IMR-90 (cell line): Measurements from ENCODE around the gene CFAP92.

Source experiments
- BHLHE40 ChIP-seq: fragments of 150-350 bp; IDR thresholded peaks from 2 replicates; pipeline ENCODE4 v1.6.1; 2016; ENCODE audit warnings: mild to moderate bottlenecking, low read depth, low read length
- CEBPB ChIP-seq: IDR thresholded peaks from 2 replicates; pipeline ENCODE4 v1.6.1; 2012; ENCODE audit warnings: low read depth, low read length, improper control_type of control experiment
- CHD1 ChIP-seq: IDR thresholded peaks from 2 replicates; pipeline ENCODE4 v1.6.1; 2012; ENCODE audit warnings: low read depth, low read length, improper control_type of control experiment
- FOS ChIP-seq: fragments of 150-350 bp; IDR thresholded peaks from 2 replicates; pipeline ENCODE4 v1.6.1; 2016; ENCODE audit warnings: low read depth, low read length
- MAFK ChIP-seq: IDR thresholded peaks from 2 replicates; pipeline ENCODE4 v1.6.1; 2012; ENCODE audit warnings: low read depth, low read length, improper control_type of control experiment
- MAZ ChIP-seq: IDR thresholded peaks from 2 replicates; pipeline ENCODE4 v1.6.1; 2012; ENCODE audit warnings: low read depth, mild to moderate bottlenecking, low read length, improper control_type of control experiment, moderate library complexity, borderline replicate concordance
- MXI1 ChIP-seq: IDR thresholded peaks from 2 replicates; pipeline ENCODE4 v1.6.1; 2012; ENCODE audit warnings: low read depth, mild to moderate bottlenecking, low read length, moderate library complexity, borderline replicate concordance
- NFE2L2 ChIP-seq: fragments of 150-350 bp; IDR thresholded peaks from 2 replicates; pipeline ENCODE4 v1.6.1; 2016; ENCODE audit warnings: low read depth, mild to moderate bottlenecking, low read length
- POLR2A ChIP-seq: IDR thresholded peaks from 2 replicates; pipeline ENCODE4 v1.6.1; 2012; ENCODE audit warnings: mild to moderate bottlenecking, low read depth, low read length
- RAD21 ChIP-seq: IDR thresholded peaks from 2 replicates; pipeline ENCODE4 v1.6.1; 2012; ENCODE audit warnings: low read length, improper control_type of control experiment
- RFX5 ChIP-seq: IDR thresholded peaks from 2 replicates; pipeline ENCODE4 v1.8.0; 2012; ENCODE audit warnings: low read depth, mild to moderate bottlenecking, low read length, moderate library complexity
- TF ChIP-seq, protein P1 (sequence below): conservative IDR thresholded peaks from 2 replicates; pipeline ENCODE4 v1.5.1; 2012; ENCODE audit warnings: mild to moderate bottlenecking, low read depth, low read length, improper control_type of control experiment
- TF ChIP-seq, protein P2 (sequence below): fragments of 150-350 bp; IDR thresholded peaks from 2 replicates; pipeline ENCODE4 v1.6.1; 2016; ENCODE audit warnings: low read depth, mild to moderate bottlenecking, low read length, moderate library complexity, borderline replicate concordance

DNA sequence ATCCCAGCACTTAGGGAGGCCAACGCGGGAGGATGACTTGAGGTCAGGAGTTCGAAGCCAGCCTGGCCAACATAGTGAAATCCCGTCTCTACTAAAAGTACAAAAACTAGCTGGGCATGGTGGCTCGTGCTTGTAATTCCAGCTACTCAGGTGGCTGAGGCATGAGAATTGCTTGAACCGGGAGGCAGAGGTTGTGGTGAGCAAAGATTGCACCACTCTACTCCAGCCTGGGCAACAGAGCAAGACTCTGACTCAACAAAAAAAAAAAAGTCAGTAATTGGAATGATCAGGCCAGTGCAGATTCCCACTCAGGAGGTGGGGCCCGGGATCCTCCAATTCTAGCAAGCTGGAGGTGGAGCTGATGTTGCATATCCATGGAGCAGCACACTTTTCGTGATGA, 5.6 kb downstream of the CFAP92 start:
- TF ChIP-seq, protein P1, sequence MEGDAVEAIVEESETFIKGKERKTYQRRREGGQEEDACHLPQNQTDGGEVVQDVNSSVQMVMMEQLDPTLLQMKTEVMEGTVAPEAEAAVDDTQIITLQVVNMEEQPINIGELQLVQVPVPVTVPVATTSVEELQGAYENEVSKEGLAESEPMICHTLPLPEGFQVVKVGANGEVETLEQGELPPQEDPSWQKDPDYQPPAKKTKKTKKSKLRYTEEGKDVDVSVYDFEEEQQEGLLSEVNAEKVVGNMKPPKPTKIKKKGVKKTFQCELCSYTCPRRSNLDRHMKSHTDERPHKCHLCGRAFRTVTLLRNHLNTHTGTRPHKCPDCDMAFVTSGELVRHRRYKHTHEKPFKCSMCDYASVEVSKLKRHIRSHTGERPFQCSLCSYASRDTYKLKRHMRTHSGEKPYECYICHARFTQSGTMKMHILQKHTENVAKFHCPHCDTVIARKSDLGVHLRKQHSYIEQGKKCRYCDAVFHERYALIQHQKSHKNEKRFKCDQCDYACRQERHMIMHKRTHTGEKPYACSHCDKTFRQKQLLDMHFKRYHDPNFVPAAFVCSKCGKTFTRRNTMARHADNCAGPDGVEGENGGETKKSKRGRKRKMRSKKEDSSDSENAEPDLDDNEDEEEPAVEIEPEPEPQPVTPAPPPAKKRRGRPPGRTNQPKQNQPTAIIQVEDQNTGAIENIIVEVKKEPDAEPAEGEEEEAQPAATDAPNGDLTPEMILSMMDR, result no peak
- TF ChIP-seq RAD21 (no peak), POLR2A (no peak), MXI1 (no peak), CHD1 (no peak), MAFK (no peak), FOS (no peak), CEBPB (no peak), RFX5 (no peak), MAZ (no peak), BHLHE40 (no peak), NFE2L2 (no peak)
- TF ChIP-seq, protein P2, sequence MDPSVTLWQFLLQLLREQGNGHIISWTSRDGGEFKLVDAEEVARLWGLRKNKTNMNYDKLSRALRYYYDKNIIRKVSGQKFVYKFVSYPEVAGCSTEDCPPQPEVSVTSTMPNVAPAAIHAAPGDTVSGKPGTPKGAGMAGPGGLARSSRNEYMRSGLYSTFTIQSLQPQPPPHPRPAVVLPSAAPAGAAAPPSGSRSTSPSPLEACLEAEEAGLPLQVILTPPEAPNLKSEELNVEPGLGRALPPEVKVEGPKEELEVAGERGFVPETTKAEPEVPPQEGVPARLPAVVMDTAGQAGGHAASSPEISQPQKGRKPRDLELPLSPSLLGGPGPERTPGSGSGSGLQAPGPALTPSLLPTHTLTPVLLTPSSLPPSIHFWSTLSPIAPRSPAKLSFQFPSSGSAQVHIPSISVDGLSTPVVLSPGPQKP, result no peak
